ENCODE results near the gene ACAD11. TPM values are rescaled to one million over a fixed set of nuclear protein-coding genes. Genes with fewer than 3 reads are reported as not detected.

ACAD11 gene
- total RNA-seq, 1 experiment from 2014 or later, result 12.6 TPM

DNA sequence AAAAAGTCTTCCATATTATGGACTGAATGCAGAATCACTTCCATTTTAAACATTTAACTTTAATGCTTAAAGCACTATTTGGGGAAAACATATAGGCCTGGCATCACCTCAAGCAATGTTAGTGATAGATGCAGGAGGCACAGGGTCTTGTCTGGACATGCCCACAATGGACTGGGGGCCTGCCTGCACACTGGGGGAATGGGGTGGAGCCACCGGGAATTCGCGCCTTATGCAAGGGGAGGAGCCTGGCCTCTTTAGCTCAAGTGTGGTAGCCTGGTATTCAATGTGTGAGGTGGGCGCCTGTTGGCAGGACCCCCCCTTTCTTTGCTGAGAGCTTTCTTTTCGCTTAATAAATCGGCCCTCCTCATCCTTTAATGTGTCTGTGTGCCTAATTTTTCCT is 32.7 kb downstream of the ACAD11 start:
- H3K4me3 ChIP-seq (replicated peaks in 1 of 2; ENCODE audit: low read depth in 1 of 2, low read length in 2 of 2), result no peak overlapping the region
- peak; percentile 32; the same call in 1 of the 2 replicates for ATAC-seq
- no peaks in the 10 kb centered on the region for H3K9me3 ChIP-seq (ENCODE audit: control insufficient read depth in 1 of 2, insufficient read depth in 1 of 2, low read depth in 1 of 2, low read length in 2 of 2)
- no TSS peak for BruUV-seq (replicated peaks)
- DNase-seq (ENCODE audit: low read depth, low spot score), result no peak
- H3K79me2 ChIP-seq (ENCODE audit: insufficient read depth, low read length), result no peaks in the 10 kb centered on the region
- peaks cover 0 to 15% of the 10 kb centered on the region in 2 experiments; a peak in 2 of 4 replicates for H3K4me1 ChIP-seq (ENCODE audit: control insufficient read depth in 1 of 2, insufficient read depth in 2 of 2, low read length in 2 of 2)
- H3K4me2 ChIP-seq (ENCODE audit: low read length), result no peak overlapping the region
- no peaks in the 10 kb centered on the region for H3K9me2 ChIP-seq (ENCODE audit: insufficient read depth)
- ChIA-PET POLR2A (no interaction called here), CTCF (no interaction called here), RAD21 (ENCODE audit: low non-redundant PET in 1 of 2, low total read pairs in 2 of 2, uncharacterized antibody in 2 of 2, unreplicated experiment in 2 of 2) (no interaction called here)
- intact Hi-C loops (cut with micrococcal nuclease), result no loop called here
- TF ChIP-seq SRF (IDR thresholded peaks at IDR 0.05; ENCODE audit: low read depth), result no peak
- no peaks in the 10 kb centered on the region for H3K27me3 ChIP-seq (ENCODE audit: insufficient read depth, low read length)
- no peak overlapping the region for H2AFZ ChIP-seq (ENCODE audit: low read depth, low read length, poor library complexity, severe bottlenecking)
- H3K36me3 ChIP-seq (ENCODE audit: control insufficient read depth in 1 of 2, insufficient read depth in 2 of 2, low read length in 2 of 2), result no peaks in the 10 kb centered on the region
- no peaks in the 10 kb centered on the region for H4K20me1 ChIP-seq (ENCODE audit: insufficient read depth)
- H3K27ac ChIP-seq (ENCODE audit: low read depth, low read length), result no peak overlapping the region
- H3K9ac ChIP-seq (ENCODE audit: low read length), result no peak overlapping the region

DNA sequence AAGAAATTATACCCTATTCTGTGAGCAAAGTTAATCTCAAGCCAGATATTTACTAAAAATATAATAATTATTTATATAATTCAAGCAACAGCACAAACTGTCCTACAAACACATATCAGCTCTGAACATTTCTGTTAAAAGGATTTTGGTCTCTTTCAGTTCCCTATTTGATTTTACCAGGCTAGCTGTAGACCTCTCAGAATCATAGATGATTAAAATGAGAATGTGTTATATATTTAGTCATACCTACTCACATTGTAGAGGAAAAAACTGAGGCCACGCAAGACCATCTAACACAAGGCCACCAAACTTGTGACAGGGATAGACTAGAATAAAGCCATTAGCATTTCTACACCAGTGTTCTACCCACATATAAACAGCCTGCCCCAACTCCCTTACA is 34.0 kb downstream of the ACAD11 start:
- ATAC-seq (no peak), DNase-seq (ENCODE audit: low read depth, low spot score) (no peak)
- Histone ChIP-seq H3K9ac (ENCODE audit: low read length) (no peak overlapping the region), H3K9me2 (ENCODE audit: insufficient read depth) (no peaks in the 10 kb centered on the region), H3K36me3 (ENCODE audit: control insufficient read depth in 1 of 2, insufficient read depth in 2 of 2, low read length in 2 of 2) (no peaks in the 10 kb centered on the region), H3K9me3 (ENCODE audit: control insufficient read depth in 1 of 2, insufficient read depth in 1 of 2, low read depth in 1 of 2, low read length in 2 of 2) (no peaks in the 10 kb centered on the region), H4K20me1 (ENCODE audit: insufficient read depth) (no peaks in the 10 kb centered on the region), H3K4me3 (replicated peaks in 1 of 2; ENCODE audit: low read depth in 1 of 2, low read length in 2 of 2) (no peak overlapping the region), H3K79me2 (ENCODE audit: insufficient read depth, low read length) (no peaks in the 10 kb centered on the region), H3K4me1 (ENCODE audit: control insufficient read depth in 1 of 2, insufficient read depth in 2 of 2, low read length in 2 of 2) (peaks cover 0 to 14% of the 10 kb centered on the region in 2 experiments; a peak in 2 of 4 replicates), H2AFZ (ENCODE audit: low read depth, low read length, poor library complexity, severe bottlenecking) (no peak overlapping the region), H3K27me3 (ENCODE audit: insufficient read depth, low read length) (no peaks in the 10 kb centered on the region), H3K27ac (ENCODE audit: low read depth, low read length) (no peak overlapping the region), H3K4me2 (ENCODE audit: low read length) (no peak overlapping the region)
- intact Hi-C loops (cut with micrococcal nuclease), result no loop called here
- ChIA-PET POLR2A (no interaction called here), CTCF (no interaction called here), RAD21 (ENCODE audit: low non-redundant PET in 1 of 2, low total read pairs in 2 of 2, uncharacterized antibody in 2 of 2, unreplicated experiment in 2 of 2) (no interaction called here)
- TF ChIP-seq TCF7L2 (IDR thresholded peaks at IDR 0.05; ENCODE audit: borderline replicate concordance, extremely low read depth, insufficient read depth, insufficient read length), result no peak
- TF ChIP-seq ELF1 (IDR thresholded peaks at IDR 0.05; ENCODE audit: borderline replicate concordance, low read depth), result no peak
- TF ChIP-seq SP1 (IDR thresholded peaks at IDR 0.05; ENCODE audit: low read depth), result no peak
- no peak for TF ChIP-seq MAX (IDR thresholded peaks at IDR 0.05)
- TF ChIP-seq, protein P1, sequence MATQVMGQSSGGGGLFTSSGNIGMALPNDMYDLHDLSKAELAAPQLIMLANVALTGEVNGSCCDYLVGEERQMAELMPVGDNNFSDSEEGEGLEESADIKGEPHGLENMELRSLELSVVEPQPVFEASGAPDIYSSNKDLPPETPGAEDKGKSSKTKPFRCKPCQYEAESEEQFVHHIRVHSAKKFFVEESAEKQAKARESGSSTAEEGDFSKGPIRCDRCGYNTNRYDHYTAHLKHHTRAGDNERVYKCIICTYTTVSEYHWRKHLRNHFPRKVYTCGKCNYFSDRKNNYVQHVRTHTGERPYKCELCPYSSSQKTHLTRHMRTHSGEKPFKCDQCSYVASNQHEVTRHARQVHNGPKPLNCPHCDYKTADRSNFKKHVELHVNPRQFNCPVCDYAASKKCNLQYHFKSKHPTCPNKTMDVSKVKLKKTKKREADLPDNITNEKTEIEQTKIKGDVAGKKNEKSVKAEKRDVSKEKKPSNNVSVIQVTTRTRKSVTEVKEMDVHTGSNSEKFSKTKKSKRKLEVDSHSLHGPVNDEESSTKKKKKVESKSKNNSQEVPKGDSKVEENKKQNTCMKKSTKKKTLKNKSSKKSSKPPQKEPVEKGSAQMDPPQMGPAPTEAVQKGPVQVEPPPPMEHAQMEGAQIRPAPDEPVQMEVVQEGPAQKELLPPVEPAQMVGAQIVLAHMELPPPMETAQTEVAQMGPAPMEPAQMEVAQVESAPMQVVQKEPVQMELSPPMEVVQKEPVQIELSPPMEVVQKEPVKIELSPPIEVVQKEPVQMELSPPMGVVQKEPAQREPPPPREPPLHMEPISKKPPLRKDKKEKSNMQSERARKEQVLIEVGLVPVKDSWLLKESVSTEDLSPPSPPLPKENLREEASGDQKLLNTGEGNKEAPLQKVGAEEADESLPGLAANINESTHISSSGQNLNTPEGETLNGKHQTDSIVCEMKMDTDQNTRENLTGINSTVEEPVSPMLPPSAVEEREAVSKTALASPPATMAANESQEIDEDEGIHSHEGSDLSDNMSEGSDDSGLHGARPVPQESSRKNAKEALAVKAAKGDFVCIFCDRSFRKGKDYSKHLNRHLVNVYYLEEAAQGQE (IDR thresholded peaks at IDR 0.05; ENCODE audit: low read depth), result no peak
- TF ChIP-seq ZNF274 (IDR thresholded peaks at IDR 0.05; ENCODE audit: low read depth, low read length), result no peak
- no peak for TF ChIP-seq POLR2AphosphoS5 (IDR thresholded peaks at IDR 0.05; ENCODE audit: low read depth, low read length)
- no peak for TF ChIP-seq ZFX (IDR thresholded peaks at IDR 0.05)
- TF ChIP-seq, protein P2, sequence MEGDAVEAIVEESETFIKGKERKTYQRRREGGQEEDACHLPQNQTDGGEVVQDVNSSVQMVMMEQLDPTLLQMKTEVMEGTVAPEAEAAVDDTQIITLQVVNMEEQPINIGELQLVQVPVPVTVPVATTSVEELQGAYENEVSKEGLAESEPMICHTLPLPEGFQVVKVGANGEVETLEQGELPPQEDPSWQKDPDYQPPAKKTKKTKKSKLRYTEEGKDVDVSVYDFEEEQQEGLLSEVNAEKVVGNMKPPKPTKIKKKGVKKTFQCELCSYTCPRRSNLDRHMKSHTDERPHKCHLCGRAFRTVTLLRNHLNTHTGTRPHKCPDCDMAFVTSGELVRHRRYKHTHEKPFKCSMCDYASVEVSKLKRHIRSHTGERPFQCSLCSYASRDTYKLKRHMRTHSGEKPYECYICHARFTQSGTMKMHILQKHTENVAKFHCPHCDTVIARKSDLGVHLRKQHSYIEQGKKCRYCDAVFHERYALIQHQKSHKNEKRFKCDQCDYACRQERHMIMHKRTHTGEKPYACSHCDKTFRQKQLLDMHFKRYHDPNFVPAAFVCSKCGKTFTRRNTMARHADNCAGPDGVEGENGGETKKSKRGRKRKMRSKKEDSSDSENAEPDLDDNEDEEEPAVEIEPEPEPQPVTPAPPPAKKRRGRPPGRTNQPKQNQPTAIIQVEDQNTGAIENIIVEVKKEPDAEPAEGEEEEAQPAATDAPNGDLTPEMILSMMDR (IDR thresholded peaks at IDR 0.05 in 2 of 3, conservative IDR thresholded peaks at IDR 0.05 in 1 of 3; ENCODE audit: borderline replicate concordance in 1 of 3, insufficient read depth in 1 of 3, low read depth in 2 of 3, low read length in 2 of 3), result no peak
- TF ChIP-seq ATF3 (IDR thresholded peaks at IDR 0.05), result no peak
- BruUV-seq (replicated peaks), result no TSS peak

Data from HCT116 (cell line).